ENCODE results near the gene DAP.

DAP gene

DNA sequence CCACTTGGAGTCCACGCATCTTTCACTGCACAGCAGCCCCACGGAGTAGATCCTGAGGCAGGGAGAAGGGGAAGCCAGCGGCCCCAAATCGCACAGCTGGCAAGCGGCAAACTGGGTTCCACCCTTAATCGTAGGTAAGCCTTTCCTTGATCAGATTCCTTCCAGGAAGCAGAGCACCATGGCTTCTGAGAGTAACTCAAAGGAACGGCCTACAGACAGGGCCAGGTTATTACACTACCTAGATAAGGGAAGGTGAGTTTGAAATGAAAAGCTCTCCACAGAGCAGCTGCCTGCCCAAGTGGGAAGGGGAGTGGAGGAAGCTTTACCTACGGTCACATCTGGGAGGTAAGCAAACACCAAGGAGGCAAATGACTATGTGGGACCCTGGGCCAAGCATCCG is 7.9 kb downstream of the DAP start:
- ChIA-PET POLR2A (interaction anchor here (1.2 kb wide), 1 partner anchor 17 kb away, joined by 4 read pairs; no protein-coding TSS in a partner anchor), CTCF (interaction anchor here (0.7 to 5.2 kb wide), 7 partner anchors 11 to 126 kb away, joined by 3 to 32 read pairs (median 4); no protein-coding TSS in a partner anchor)

GRCh38 chr5:10752451-10752850 is 8.6 kb downstream of the DAP start:
- no peak for DNase-seq
- H3K4me3 ChIP-seq (ENCODE audit: control insufficient read depth in 1 of 7, extremely low read depth in 1 of 7, insufficient read depth in 4 of 7, low read depth in 2 of 7, low read length in 6 of 7) = no peak overlapping the region
- 33% methylated on average over 1 of the region's 2 CpGs for WGBS (ENCODE audit: insufficient coverage)
- H3K36me3 ChIP-seq (ENCODE audit: control insufficient read depth in 4 of 4, insufficient read depth in 4 of 4, low read length in 3 of 4) = peaks cover 2 to 88% (median 43%) of the 10 kb centered on the region in 4 experiments
- no peaks in the 10 kb centered on the region for H3K9me3 ChIP-seq (ENCODE audit: control extremely low read depth in 1 of 5, control insufficient read depth in 4 of 5, insufficient read depth in 2 of 5, low read depth in 1 of 5, low read length in 4 of 5)
- no peaks in the 10 kb centered on the region for H3K27me3 ChIP-seq (replicated peaks in 2 of 5; ENCODE audit: control insufficient read depth in 4 of 5, insufficient read depth in 5 of 5, low read length in 4 of 5)
- peaks cover 0 to 18% (median under 1%) of the 10 kb centered on the region in 4 experiments for H3K4me1 ChIP-seq (ENCODE audit: control extremely low read depth in 1 of 4, control insufficient read depth in 4 of 4, insufficient read depth in 4 of 4, low read length in 3 of 4)
- POLR2A ChIA-PET = interaction anchor here (1.2 kb wide), 1 partner anchor 17 kb away, joined by 4 read pairs; no protein-coding TSS in a partner anchor
- CTCF ChIA-PET = interaction anchor here (1.7 to 5.2 kb wide), 4 partner anchors 10 to 16 kb away, joined by 4 to 32 read pairs (median 6); no protein-coding TSS in a partner anchor
- no peak overlapping the region for H3K27ac ChIP-seq (ENCODE audit: insufficient read depth in 1 of 2, low read depth in 1 of 2, low read length in 2 of 2, poor library complexity in 1 of 2, severe bottlenecking in 2 of 2)

More for the DNA sequence above, 7.9 kb downstream of the DAP start:
- Histone ChIP-seq H3K27ac (ENCODE audit: insufficient read depth in 1 of 2, low read depth in 1 of 2, low read length in 2 of 2, poor library complexity in 1 of 2, severe bottlenecking in 2 of 2) (no peak overlapping the region), H3K9me3 (ENCODE audit: control extremely low read depth in 1 of 5, control insufficient read depth in 4 of 5, insufficient read depth in 2 of 5, low read depth in 1 of 5, low read length in 4 of 5) (no peaks in the 10 kb centered on the region), H3K4me1 (ENCODE audit: control extremely low read depth in 1 of 4, control insufficient read depth in 4 of 4, insufficient read depth in 4 of 4, low read length in 3 of 4) (peaks cover 0 to 20% (median 1%) of the 10 kb centered on the region in 4 experiments), H3K4me3 (ENCODE audit: control insufficient read depth in 1 of 7, extremely low read depth in 1 of 7, insufficient read depth in 4 of 7, low read depth in 2 of 7, low read length in 6 of 7) (no peak overlapping the region), H3K36me3 (ENCODE audit: control insufficient read depth in 4 of 4, insufficient read depth in 4 of 4, low read length in 3 of 4) (peaks cover 2 to 86% (median 36%) of the 10 kb centered on the region in 4 experiments), H3K27me3 (replicated peaks in 2 of 5; ENCODE audit: control insufficient read depth in 4 of 5, insufficient read depth in 5 of 5, low read length in 4 of 5) (no peaks in the 10 kb centered on the region)
- WGBS (ENCODE audit: insufficient coverage) = 96% methylated on average over 9 of the region's 9 CpGs
- DNase-seq = no peak

DNA sequence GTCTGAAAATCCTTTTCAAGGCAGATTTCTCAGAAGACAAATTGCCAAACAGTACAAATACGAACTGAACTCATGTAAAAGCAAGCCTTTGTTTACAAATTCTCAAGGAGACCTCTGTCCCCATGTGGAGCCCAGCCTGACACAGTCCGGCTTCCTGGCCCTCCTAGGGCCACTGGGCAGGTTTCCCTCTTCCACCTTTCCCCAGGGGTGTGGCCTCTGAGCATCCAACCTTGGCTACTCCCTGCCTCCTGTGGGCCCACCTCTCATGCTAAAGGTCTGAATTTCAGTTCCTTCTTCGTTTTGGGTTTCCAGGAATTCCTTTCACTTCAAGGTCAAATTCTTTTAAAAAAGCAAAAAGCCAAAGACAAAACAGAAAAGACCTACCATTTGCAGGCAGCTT is 10.1 kb downstream of the DAP start:
- no peaks in the 10 kb centered on the region for H3K9me3 ChIP-seq (ENCODE audit: control extremely low read depth in 1 of 5, control insufficient read depth in 4 of 5, insufficient read depth in 2 of 5, low read depth in 1 of 5, low read length in 4 of 5)
- no peak for DNase-seq
- no peak overlapping the region for H3K27ac ChIP-seq (ENCODE audit: insufficient read depth in 1 of 2, low read depth in 1 of 2, low read length in 2 of 2, poor library complexity in 1 of 2, severe bottlenecking in 2 of 2)
- H3K36me3 ChIP-seq (ENCODE audit: control insufficient read depth in 4 of 4, insufficient read depth in 4 of 4, low read length in 3 of 4) = peaks cover 4 to 88% (median 47%) of the 10 kb centered on the region in 4 experiments
- H3K27me3 ChIP-seq (replicated peaks in 2 of 5; ENCODE audit: control insufficient read depth in 4 of 5, insufficient read depth in 5 of 5, low read length in 4 of 5) = no peaks in the 10 kb centered on the region
- peaks cover 0 to 22% (median 9%) of the 10 kb centered on the region in 4 experiments for H3K4me1 ChIP-seq (ENCODE audit: control extremely low read depth in 1 of 4, control insufficient read depth in 4 of 4, insufficient read depth in 4 of 4, low read length in 3 of 4)
- 88% methylated on average over 3 of the region's 3 CpGs for WGBS (ENCODE audit: insufficient coverage)
- POLR2A ChIA-PET = no interaction called here
- CTCF ChIA-PET = interaction anchor here (1.2 to 5.2 kb wide), 2 partner anchors 14 to 226 kb away, joined by 3 to 32 read pairs; no protein-coding TSS in a partner anchor
- H3K4me3 ChIP-seq (ENCODE audit: control insufficient read depth in 1 of 7, extremely low read depth in 1 of 7, insufficient read depth in 4 of 7, low read depth in 2 of 7, low read length in 6 of 7) = no peak overlapping the region

- no peak overlapping the region for H3K27ac ChIP-seq (ENCODE audit: insufficient read depth in 1 of 2, low read depth in 1 of 2, low read length in 2 of 2, poor library complexity in 1 of 2, severe bottlenecking in 2 of 2)
- H3K36me3 ChIP-seq (ENCODE audit: control insufficient read depth in 4 of 4, insufficient read depth in 4 of 4, low read length in 3 of 4) = peaks cover 9 to 89% (median 39%) of the 10 kb centered on the region in 4 experiments
- H3K4me1 ChIP-seq (ENCODE audit: control extremely low read depth in 1 of 4, control insufficient read depth in 4 of 4, insufficient read depth in 4 of 4, low read length in 3 of 4) = peaks cover 0 to 36% (median 13%) of the 10 kb centered on the region in 4 experiments
- 100% methylated on average over 4 of the region's 9 CpGs for WGBS (ENCODE audit: insufficient coverage)
- no peak overlapping the region for H3K4me3 ChIP-seq (ENCODE audit: control insufficient read depth in 1 of 7, extremely low read depth in 1 of 7, insufficient read depth in 4 of 7, low read depth in 2 of 7, low read length in 6 of 7)
- H3K27me3 ChIP-seq (replicated peaks in 2 of 5; ENCODE audit: control insufficient read depth in 4 of 5, insufficient read depth in 5 of 5, low read length in 4 of 5) = no peaks in the 10 kb centered on the region
- ChIA-PET CTCF (interaction anchor here (1.2 kb wide), 2 partner anchors 11 kb away, joined by 3 to 5 read pairs; no protein-coding TSS in a partner anchor), POLR2A (no interaction called here)
- peaks cover 0 to 2% (median 0%) of the 10 kb centered on the region in 5 experiments for H3K9me3 ChIP-seq (ENCODE audit: control extremely low read depth in 1 of 5, control insufficient read depth in 4 of 5, insufficient read depth in 2 of 5, low read depth in 1 of 5, low read length in 4 of 5)
- no peak for DNase-seq
Observed at GRCh38 chr5:10747678-10748622, 13.1 kb downstream of the DAP start.

DNA sequence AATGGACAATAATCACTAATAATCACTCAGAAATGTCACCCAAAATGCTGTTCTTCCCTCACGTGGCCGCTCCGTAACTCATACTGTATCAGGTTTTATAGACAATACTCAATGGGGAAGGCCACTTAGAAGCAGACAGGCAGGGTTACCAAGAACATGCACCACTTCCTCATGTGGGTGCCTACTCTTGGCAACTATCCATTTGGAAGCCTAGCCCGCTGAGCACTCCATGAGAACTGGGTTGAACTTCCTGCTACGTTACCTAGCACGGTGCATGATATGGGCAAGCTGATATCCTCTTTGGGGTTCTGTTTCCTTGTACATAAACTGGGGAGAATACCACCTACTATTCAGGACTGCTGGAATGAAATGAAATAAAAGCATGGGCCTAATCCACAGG is 14.3 kb downstream of the DAP start:
- Histone ChIP-seq H3K4me3 (ENCODE audit: control insufficient read depth in 1 of 7, extremely low read depth in 1 of 7, insufficient read depth in 4 of 7, low read depth in 2 of 7, low read length in 6 of 7) (no peak overlapping the region), H3K9me3 (ENCODE audit: control extremely low read depth in 1 of 5, control insufficient read depth in 4 of 5, insufficient read depth in 2 of 5, low read depth in 1 of 5, low read length in 4 of 5) (peaks cover 0 to 8% (median 0%) of the 10 kb centered on the region in 5 experiments), H3K27me3 (replicated peaks in 2 of 5; ENCODE audit: control insufficient read depth in 4 of 5, insufficient read depth in 5 of 5, low read length in 4 of 5) (no peaks in the 10 kb centered on the region), H3K4me1 (ENCODE audit: control extremely low read depth in 1 of 4, control insufficient read depth in 4 of 4, insufficient read depth in 4 of 4, low read length in 3 of 4) (peaks cover 0 to 33% (median 13%) of the 10 kb centered on the region in 4 experiments), H3K27ac (ENCODE audit: insufficient read depth in 1 of 2, low read depth in 1 of 2, low read length in 2 of 2, poor library complexity in 1 of 2, severe bottlenecking in 2 of 2) (no peak overlapping the region), H3K36me3 (ENCODE audit: control insufficient read depth in 4 of 4, insufficient read depth in 4 of 4, low read length in 3 of 4) (peaks cover 16 to 93% (median 42%) of the 10 kb centered on the region in 4 experiments)
- WGBS (ENCODE audit: insufficient coverage) = 0% methylated on average over 2 of the region's 6 CpGs
- CTCF ChIA-PET = interaction anchor here (1.2 to 1.6 kb wide), 2 partner anchors 12 to 25 kb away, joined by 3 to 4 read pairs; no protein-coding TSS in a partner anchor
- POLR2A ChIA-PET = no interaction called here
- DNase-seq = peak; percentile 61 to 89 (median 85)

GRCh38 chr5:10745133-10745532 is 15.9 kb downstream of the DAP start:
- WGBS (ENCODE audit: insufficient coverage) = 93% methylated on average over 4 of the region's 5 CpGs
- POLR2A ChIA-PET = interaction anchor here (1.1 kb wide), 1 partner anchor 15 kb away, joined by 3 read pairs; no protein-coding TSS in a partner anchor
- Histone ChIP-seq H3K9me3 (ENCODE audit: control extremely low read depth in 1 of 5, control insufficient read depth in 4 of 5, insufficient read depth in 2 of 5, low read depth in 1 of 5, low read length in 4 of 5) (peaks cover 0 to 21% (median 2%) of the 10 kb centered on the region in 5 experiments), H3K4me1 (ENCODE audit: control extremely low read depth in 1 of 4, control insufficient read depth in 4 of 4, insufficient read depth in 4 of 4, low read length in 3 of 4) (peaks cover 0 to 33% (median 13%) of the 10 kb centered on the region in 4 experiments), H3K27ac (ENCODE audit: insufficient read depth in 1 of 2, low read depth in 1 of 2, low read length in 2 of 2, poor library complexity in 1 of 2, severe bottlenecking in 2 of 2) (no peak overlapping the region), H3K36me3 (ENCODE audit: control insufficient read depth in 4 of 4, insufficient read depth in 4 of 4, low read length in 3 of 4) (peaks cover 19 to 93% (median 45%) of the 10 kb centered on the region in 4 experiments), H3K4me3 (ENCODE audit: control insufficient read depth in 1 of 7, extremely low read depth in 1 of 7, insufficient read depth in 4 of 7, low read depth in 2 of 7, low read length in 6 of 7) (no peak overlapping the region), H3K27me3 (replicated peaks in 2 of 5; ENCODE audit: control insufficient read depth in 4 of 5, insufficient read depth in 5 of 5, low read length in 4 of 5) (no peaks in the 10 kb centered on the region)
- no peak for DNase-seq
- CTCF ChIA-PET = interaction anchor here (0.8 to 2.0 kb wide), 6 partner anchors 10 to 44 kb away, joined by 3 to 8 read pairs (median 4); no protein-coding TSS in a partner anchor

Measured in common myeloid progenitor, CD34-positive (primary cell).